Colonic mucosa (tissue), 4 donors: Measurements from ENCODE around the gene CNTN4. TPM values are rescaled to one million over a fixed set of nuclear protein-coding genes. Genes with fewer than 3 reads are reported as not detected.

Experiments
- DNase-seq: peaks from one replicate; pipeline ENCODE4 v3.0.0-alpha.2; 2020
- H3K27ac ChIP-seq: fragments of 200-600 bp; one replicate; pipeline ENCODE4 v1.8.0; 2021
- H3K27me3 ChIP-seq: fragments of 200-600 bp; one replicate; pipeline ENCODE4 v1.8.0; 2021
- H3K36me3 ChIP-seq: fragments of 200-600 bp; one replicate; pipeline ENCODE4 v1.8.0; 2021
- H3K4me1 ChIP-seq: fragments of 200-600 bp; one replicate; pipeline ENCODE4 v1.8.0; 2021; ENCODE audit warnings: mild to moderate bottlenecking
- H3K4me3 ChIP-seq: fragments of 200-600 bp; one replicate; pipeline ENCODE4 v1.8.0; 2021
- H3K9ac ChIP-seq, 2 donors: one replicate each; pipeline ENCODE4 v1.7.0; 2013; ENCODE audit warnings: control low read depth in 2 of 2, low read depth in 2 of 2, low read length in 2 of 2
- H3K9me3 ChIP-seq: fragments of 200-600 bp; one replicate; pipeline ENCODE4 v1.8.0; 2021
- intact Hi-C: fragments of 100-400 bp; cut with DNase I; formaldehyde crosslinking; loops from one replicate; pipeline ENCODE4 v1.14.1; 2022
- total RNA-seq, 2 donors: library from RNA; stranded (reverse); fragmentation: NEBNext Ultra II Directional in 1 of 2; extraction: Animal tissue kit (Norgen Biotek cat#: 25700) in 1 of 2; gene quantifications; one replicate each; pipeline ENCODE4 v1.2.1, GENCODE V29; 2021
- TF ChIP-seq, protein P1 (sequence below): fragments of 200-600 bp; IDR thresholded peaks from one replicate; pipeline ENCODE4 v1.8.0; 2022; ENCODE audit warnings: antibody characterized with exemption, mild to moderate bottlenecking
- donor health status: healthy.
- donor health status: DM: no; HTN: no; CAD: no.
- donor health status: DM: no; HTN: no; CAD: no.

CNTN4 gene
- total RNA-seq, 2 donors from 2014 or later, result 8.2 to 19.1 TPM

DNA sequence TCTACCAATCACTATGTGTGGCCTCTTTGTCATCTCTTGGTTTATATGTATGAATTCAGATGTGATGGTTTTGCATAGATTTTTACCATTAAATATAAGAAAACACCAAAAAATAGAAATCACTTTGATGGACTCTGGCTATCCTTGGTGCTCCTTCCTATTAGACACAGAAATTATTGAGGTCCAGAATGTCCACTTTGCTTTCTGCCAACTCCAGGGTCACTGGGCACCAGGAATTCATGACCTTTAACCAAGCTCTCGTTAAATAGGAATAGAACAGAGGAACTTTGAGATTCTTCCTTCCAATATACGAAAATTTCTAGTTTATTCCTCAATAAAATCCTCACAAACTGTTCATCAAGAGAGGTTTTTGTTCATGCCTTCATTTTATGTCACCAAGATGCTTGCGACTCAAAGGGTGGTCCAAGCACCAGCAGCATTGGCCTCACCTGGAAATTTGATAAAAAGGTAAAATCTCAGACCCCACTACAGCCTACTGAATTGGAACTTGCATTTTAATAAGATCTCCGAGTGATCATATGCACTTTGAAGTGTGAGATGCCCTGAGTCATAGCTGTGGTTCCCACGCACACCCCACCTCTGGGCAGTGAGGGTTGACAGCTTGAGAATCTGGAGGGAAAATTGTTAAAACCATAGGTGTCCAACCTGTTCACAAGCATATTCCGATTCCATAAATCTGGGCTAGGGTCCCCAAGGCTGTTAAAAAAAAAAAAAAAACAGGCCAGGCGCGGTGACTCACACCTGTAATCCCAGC lies 725.0 kb downstream of the CNTN4 start:
- Histone ChIP-seq H3K4me1 (no peaks in the 10 kb centered on the region), H3K27me3 (no peaks in the 10 kb centered on the region), H3K27ac (no peak overlapping the region), H3K36me3 (no peaks in the 10 kb centered on the region), H3K4me3 (no peak overlapping the region), H3K9me3 (no peaks in the 10 kb centered on the region), H3K9ac (no peak overlapping the region)
- intact Hi-C loops, result no loop called here
- TF ChIP-seq, protein P1, sequence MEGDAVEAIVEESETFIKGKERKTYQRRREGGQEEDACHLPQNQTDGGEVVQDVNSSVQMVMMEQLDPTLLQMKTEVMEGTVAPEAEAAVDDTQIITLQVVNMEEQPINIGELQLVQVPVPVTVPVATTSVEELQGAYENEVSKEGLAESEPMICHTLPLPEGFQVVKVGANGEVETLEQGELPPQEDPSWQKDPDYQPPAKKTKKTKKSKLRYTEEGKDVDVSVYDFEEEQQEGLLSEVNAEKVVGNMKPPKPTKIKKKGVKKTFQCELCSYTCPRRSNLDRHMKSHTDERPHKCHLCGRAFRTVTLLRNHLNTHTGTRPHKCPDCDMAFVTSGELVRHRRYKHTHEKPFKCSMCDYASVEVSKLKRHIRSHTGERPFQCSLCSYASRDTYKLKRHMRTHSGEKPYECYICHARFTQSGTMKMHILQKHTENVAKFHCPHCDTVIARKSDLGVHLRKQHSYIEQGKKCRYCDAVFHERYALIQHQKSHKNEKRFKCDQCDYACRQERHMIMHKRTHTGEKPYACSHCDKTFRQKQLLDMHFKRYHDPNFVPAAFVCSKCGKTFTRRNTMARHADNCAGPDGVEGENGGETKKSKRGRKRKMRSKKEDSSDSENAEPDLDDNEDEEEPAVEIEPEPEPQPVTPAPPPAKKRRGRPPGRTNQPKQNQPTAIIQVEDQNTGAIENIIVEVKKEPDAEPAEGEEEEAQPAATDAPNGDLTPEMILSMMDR, result no peak
- DNase-seq, result no peak

DNA sequence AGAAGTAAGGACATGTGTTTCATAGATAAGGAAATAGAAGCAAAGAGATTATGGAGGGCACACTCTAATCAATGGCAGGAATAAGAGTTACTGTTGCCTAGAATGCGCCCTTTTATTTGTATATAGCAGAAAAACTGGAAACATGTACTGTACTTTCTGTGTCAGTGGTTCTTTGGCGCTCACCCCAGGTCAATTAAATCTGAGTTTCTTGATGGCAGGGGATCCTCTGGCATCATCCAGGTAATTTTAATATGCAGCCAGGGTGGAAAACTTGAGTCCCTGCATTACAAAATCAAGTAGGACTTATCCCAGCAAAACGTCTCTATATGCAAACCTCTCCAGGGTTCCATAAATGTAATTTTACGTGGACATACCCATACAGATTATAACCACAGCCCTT lies 727.4 kb downstream of the CNTN4 start:
- no peaks in the 10 kb centered on the region for H3K9me3 ChIP-seq
- intact Hi-C loops, result no loop called here
- no peak overlapping the region for H3K9ac ChIP-seq
- H3K4me1 ChIP-seq, result no peaks in the 10 kb centered on the region
- H3K27ac ChIP-seq, result no peak overlapping the region
- H3K27me3 ChIP-seq, result no peaks in the 10 kb centered on the region
- TF ChIP-seq, protein P1, result no peak
- H3K36me3 ChIP-seq, result no peaks in the 10 kb centered on the region
- H3K4me3 ChIP-seq, result no peak overlapping the region
- no peak for DNase-seq

GRCh38 chr3:2826453-2826852 lies 727.8 kb downstream of the CNTN4 start:
- Histone ChIP-seq H3K4me1 (no peaks in the 10 kb centered on the region), H3K36me3 (no peaks in the 10 kb centered on the region), H3K9me3 (no peaks in the 10 kb centered on the region), H3K9ac (no peak overlapping the region), H3K27ac (no peak overlapping the region), H3K27me3 (no peaks in the 10 kb centered on the region), H3K4me3 (no peak overlapping the region)
- TF ChIP-seq, protein P1, result no peak
- intact Hi-C loops, result no loop called here
- DNase-seq, result no peak

DNA sequence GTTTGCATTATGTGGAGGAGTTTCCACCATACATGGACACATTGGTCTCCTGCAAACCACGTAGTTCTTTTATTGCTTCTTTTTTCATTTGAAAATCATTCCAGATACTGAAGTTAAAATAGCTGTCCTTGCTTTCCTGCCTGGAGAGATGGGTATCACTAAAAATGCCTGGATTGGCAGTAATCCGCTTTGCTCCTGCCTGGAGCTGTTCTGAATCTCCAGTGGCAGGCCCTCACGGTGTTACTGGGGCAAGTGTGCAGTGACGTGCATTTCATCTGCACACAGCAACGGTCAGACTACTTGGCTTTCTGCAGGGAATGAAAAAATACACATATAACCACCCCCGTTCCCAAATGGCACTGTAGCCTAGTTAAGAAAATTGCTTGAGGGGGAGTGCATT lies 738.6 kb downstream of the CNTN4 start:
- Histone ChIP-seq H3K9ac (no peak overlapping the region), H3K4me3 (no peak overlapping the region), H3K9me3 (no peaks in the 10 kb centered on the region), H3K4me1 (no peaks in the 10 kb centered on the region), H3K36me3 (no peaks in the 10 kb centered on the region), H3K27me3 (no peaks in the 10 kb centered on the region), H3K27ac (no peak overlapping the region)
- TF ChIP-seq, protein P1, result no peak
- no peak for DNase-seq
- intact Hi-C loops, result no loop called here

DNA sequence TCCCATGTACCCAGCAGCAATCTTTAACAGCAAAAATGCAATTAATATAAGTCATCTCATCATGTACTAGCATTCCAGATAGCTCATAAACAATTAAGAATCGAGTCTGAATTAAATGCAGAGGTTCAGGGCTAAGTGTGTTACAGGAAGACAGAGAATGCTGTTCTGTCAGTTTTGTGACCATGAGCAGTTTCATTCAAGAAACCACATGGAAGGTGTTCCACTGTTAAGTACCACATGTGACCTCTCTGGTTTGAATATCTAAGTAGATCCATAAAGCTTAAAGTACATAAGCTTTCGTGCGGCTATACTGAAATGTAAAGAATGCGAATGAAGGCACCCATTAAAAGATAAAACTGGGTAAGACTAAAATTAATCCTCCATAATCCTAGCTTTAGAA lies 739.2 kb downstream of the CNTN4 start:
- no peaks in the 10 kb centered on the region for H3K27me3 ChIP-seq
- no peaks in the 10 kb centered on the region for H3K4me1 ChIP-seq
- TF ChIP-seq, protein P1, result no peak
- H3K36me3 ChIP-seq, result no peaks in the 10 kb centered on the region
- H3K9ac ChIP-seq, result no peak overlapping the region
- no peak for DNase-seq
- H3K4me3 ChIP-seq, result no peak overlapping the region
- intact Hi-C loops, result no loop called here
- no peaks in the 10 kb centered on the region for H3K9me3 ChIP-seq
- no peak overlapping the region for H3K27ac ChIP-seq
